Measurements from ENCODE around the gene TDP1.
"Not testable (repeated sequence)": the region's sequence is repeated elsewhere in the genome, so short reads cannot be mapped to it uniquely, and the experiment has no call there.

The TDP1 gene

GRCh38 chr14:89990218-89990617 is 34.5 kb downstream of the TDP1 start:
- no peak for DNase-seq (ENCODE audit: low spot score)

GRCh38 chr14:89990623-89991275 is 35.0 kb downstream of the TDP1 start:
- no peak for DNase-seq (ENCODE audit: low spot score)

- DNase-seq (ENCODE audit: low spot score) = no peak
These were observed 36.5 kb downstream of the TDP1 start for GRCh38 chr14:89992273-89992672.

- no peak for DNase-seq (ENCODE audit: low spot score)
These were observed 41.2 kb downstream of the TDP1 start for GRCh38 chr14:89996963-89997362.

GRCh38 chr14:90000935-90001334 is 45.2 kb downstream of the TDP1 start:
- DNase-seq (ENCODE audit: low spot score) = no peak

GRCh38 chr14:90003526-90004307 is 48.0 kb downstream of the TDP1 start:
- no peak for DNase-seq (ENCODE audit: low spot score)

- DNase-seq (ENCODE audit: low spot score) = no peak
These were observed 49.7 kb downstream of the TDP1 start for GRCh38 chr14:90005441-90005840.

- no peak for DNase-seq (ENCODE audit: low spot score)
These were observed 50.3 kb downstream of the TDP1 start for GRCh38 chr14:90005939-90006530.

- DNase-seq (ENCODE audit: low spot score) = peak; percentile 11
These were observed 61.6 kb downstream of the TDP1 start for GRCh38 chr14:90017371-90017770.

GRCh38 chr14:90019824-90020523 is 64.2 kb downstream of the TDP1 start:
- DNase-seq (ENCODE audit: low spot score) = no peak

GRCh38 chr14:90023176-90023896 is 67.6 kb downstream of the TDP1 start:
- DNase-seq (ENCODE audit: low spot score) = no peak

GRCh38 chr14:90024910-90025309 is 69.2 kb downstream of the TDP1 start:
- DNase-seq (ENCODE audit: low spot score) = no peak

- DNase-seq (ENCODE audit: low spot score) = not testable (repeated sequence)
These were observed 70.9 kb downstream of the TDP1 start for GRCh38 chr14:90026608-90027007.

GRCh38 chr14:90027842-90028241 is 72.1 kb downstream of the TDP1 start:
- no peak for DNase-seq (ENCODE audit: low spot score)

- no peak for DNase-seq (ENCODE audit: low spot score)
These were observed 78.4 kb downstream of the TDP1 start for GRCh38 chr14:90034156-90034555.

- DNase-seq (ENCODE audit: low spot score) = no peak
These were observed 79.3 kb downstream of the TDP1 start for GRCh38 chr14:90034835-90035525.

- DNase-seq (ENCODE audit: low spot score) = no peak
These were observed 83.7 kb downstream of the TDP1 start for GRCh38 chr14:90039253-90040010.

- DNase-seq (ENCODE audit: low spot score) = no peak
These were observed 84.7 kb downstream of the TDP1 start for GRCh38 chr14:90040411-90040810.

- DNase-seq (ENCODE audit: low spot score) = no peak
These were observed 86.9 kb downstream of the TDP1 start for GRCh38 chr14:90042496-90043252.

- DNase-seq (ENCODE audit: low spot score) = no peak
These were observed 89.9 kb downstream of the TDP1 start for GRCh38 chr14:90045616-90046015.

All from GM03348 (cell line).